ENCODE measurements around the gene SALL3. TPM values are rescaled to one million over a fixed set of nuclear protein-coding genes. Genes with fewer than 3 reads are reported as not detected.

Gene SALL3
- total and polyA plus RNA-seq, 2 of the 13 experiments (the other 11 are each of a cell fraction or from before 2014, with no cell fraction given) = not detected

DNA sequence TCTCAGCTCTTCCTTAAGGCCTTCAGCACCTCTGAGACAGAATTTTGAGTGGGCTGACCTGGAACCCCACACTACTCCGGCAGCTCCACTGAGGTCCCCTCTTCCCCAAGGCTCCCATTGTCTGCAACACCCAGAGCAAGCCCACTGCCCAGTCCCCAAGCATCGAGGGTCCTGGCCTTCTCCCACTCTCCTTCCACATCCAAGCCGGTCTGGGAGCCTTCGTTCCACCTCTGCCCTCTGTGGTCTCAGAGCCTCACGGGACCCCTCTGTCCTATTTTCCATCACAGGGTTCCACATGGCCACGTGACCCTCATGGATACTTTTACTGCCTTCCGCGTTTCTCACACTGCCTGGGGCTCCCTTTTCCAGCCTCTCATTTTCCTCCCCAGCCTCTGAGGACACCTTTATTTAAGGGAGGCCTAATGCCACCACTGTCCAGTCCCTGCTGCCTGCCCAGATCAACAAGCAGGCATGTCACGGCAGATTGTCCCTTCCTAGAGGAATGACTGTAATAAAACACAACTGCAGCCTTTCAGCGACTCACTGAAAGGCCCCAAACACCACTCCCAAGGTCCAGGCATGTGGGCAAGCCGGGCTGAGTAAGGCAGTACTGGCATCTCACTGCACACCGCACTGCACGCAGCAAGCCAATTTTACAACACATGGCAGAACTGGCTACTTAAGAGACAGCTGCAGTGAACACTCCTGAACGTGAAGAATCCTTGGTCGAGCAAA, 7.9 kb upstream of the SALL3 start:
- WGBS (ENCODE audit: low lambda C conversion rate) = 14% methylated on average over 13 of the region's 15 CpGs
- Histone ChIP-seq H3K4me2 (ENCODE audit: low read depth, low read length) (no peak overlapping the region), H3K27me3 (ENCODE audit: control insufficient read depth in 1 of 2, insufficient read depth in 2 of 2, low read length in 2 of 2) (peaks cover 1 to 48% of the 10 kb centered on the region in 2 experiments; a peak in 4 of 5 replicates), H3K79me2 (ENCODE audit: insufficient read depth, low read length) (no peaks in the 10 kb centered on the region), H4K20me1 (ENCODE audit: insufficient read depth, low read length) (no peaks in the 10 kb centered on the region), H3K9me3 (ENCODE audit: low read length) (no peaks in the 10 kb centered on the region), H2AFZ (ENCODE audit: low read length) (no peak overlapping the region), H3K27ac (ENCODE audit: extremely low read length, insufficient read depth, low read length) (no peak overlapping the region), H3K4me1 (ENCODE audit: insufficient read depth, low read length) (no peaks in the 10 kb centered on the region), H3K9ac (ENCODE audit: insufficient read depth, low read depth, low read length) (no peak overlapping the region), H3K36me3 (replicated peaks in 1 of 2; ENCODE audit: control insufficient read depth in 1 of 2, insufficient read depth in 2 of 2, low read length in 2 of 2) (no peaks in the 10 kb centered on the region), H3K4me3 (replicated peaks in 1 of 3; ENCODE audit: insufficient read depth in 1 of 3, low read depth in 2 of 3, low read length in 3 of 3) (no peak overlapping the region)
- TF ChIP-seq, protein P1, sequence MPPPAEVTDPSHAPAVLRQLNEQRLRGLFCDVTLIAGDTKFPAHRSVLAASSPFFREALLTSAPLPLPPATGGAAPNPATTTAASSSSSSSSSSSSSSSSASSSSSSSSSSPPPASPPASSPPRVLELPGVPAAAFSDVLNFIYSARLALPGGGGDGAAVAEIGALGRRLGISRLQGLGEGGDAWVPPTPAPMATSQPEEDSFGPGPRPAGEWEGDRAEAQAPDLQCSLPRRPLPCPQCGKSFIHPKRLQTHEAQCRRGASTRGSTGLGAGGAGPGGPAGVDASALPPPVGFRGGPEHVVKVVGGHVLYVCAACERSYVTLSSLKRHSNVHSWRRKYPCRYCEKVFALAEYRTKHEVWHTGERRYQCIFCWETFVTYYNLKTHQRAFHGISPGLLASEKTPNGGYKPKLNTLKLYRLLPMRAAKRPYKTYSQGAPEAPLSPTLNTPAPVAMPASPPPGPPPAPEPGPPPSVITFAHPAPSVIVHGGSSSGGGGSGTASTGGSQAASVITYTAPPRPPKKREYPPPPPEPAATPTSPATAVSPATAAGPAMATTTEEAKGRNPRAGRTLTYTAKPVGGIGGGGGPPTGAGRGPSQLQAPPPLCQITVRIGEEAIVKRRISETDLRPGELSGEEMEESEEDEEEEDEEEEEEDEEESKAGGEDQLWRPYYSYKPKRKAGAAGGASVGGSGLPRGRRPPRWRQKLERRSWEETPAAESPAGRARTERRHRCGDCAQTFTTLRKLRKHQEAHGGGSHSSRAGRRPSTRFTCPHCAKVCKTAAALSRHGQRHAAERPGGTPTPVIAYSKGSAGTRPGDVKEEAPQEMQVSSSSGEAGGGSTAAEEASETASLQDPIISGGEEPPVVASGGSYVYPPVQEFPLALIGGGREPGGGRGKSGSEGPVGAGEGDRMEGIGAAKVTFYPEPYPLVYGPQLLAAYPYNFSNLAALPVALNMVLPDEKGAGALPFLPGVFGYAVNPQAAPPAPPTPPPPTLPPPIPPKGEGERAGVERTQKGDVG (CRISPR knock-in tag; IDR thresholded peaks at IDR 0.05; ENCODE audit: borderline replicate concordance) = no peak
- TF ChIP-seq TBP (CRISPR knock-in tag; IDR thresholded peaks at IDR 0.05) (no peak), ZNF646 (CRISPR knock-in tag; IDR thresholded peaks at IDR 0.05) (no peak), ZNF577 (CRISPR knock-in tag; IDR thresholded peaks at IDR 0.05; ENCODE audit: borderline replicate concordance, low read depth) (no peak), MYC (CRISPR knock-in tag; IDR thresholded peaks at IDR 0.05; ENCODE audit: borderline replicate concordance) (no peak), MAFG (CRISPR knock-in tag; IDR thresholded peaks at IDR 0.05) (no peak), ZBTB7B (CRISPR knock-in tag; IDR thresholded peaks at IDR 0.05) (no peak)
- no TSS peak for BruUV-seq (replicated peaks)
- ATAC-seq = no peak
- ChIA-PET CTCF (ENCODE audit: low intra/inter-chr PET ratio, low total read pairs) (no interaction called here), POLR2A (no interaction called here)
- FAIRE-seq = no peak
- in situ Hi-C loops (cut with HindIII; ENCODE audit: extremely low pct_ligation_motif_present, low pct_unique_long_range_greater_than_20kb) = no loop called here
- intact Hi-C loops (cut with micrococcal nuclease; ENCODE audit: unreplicated experiment) = no loop called here
- no peak for DNase-seq (ENCODE audit: low spot score)
